ENCODE measurements around the gene LZTS3.
"Not testable (repeated sequence)": the region's sequence is repeated elsewhere in the genome, so short reads cannot be mapped to it uniquely, and the experiment has no call there.

The LZTS3 gene

DNA sequence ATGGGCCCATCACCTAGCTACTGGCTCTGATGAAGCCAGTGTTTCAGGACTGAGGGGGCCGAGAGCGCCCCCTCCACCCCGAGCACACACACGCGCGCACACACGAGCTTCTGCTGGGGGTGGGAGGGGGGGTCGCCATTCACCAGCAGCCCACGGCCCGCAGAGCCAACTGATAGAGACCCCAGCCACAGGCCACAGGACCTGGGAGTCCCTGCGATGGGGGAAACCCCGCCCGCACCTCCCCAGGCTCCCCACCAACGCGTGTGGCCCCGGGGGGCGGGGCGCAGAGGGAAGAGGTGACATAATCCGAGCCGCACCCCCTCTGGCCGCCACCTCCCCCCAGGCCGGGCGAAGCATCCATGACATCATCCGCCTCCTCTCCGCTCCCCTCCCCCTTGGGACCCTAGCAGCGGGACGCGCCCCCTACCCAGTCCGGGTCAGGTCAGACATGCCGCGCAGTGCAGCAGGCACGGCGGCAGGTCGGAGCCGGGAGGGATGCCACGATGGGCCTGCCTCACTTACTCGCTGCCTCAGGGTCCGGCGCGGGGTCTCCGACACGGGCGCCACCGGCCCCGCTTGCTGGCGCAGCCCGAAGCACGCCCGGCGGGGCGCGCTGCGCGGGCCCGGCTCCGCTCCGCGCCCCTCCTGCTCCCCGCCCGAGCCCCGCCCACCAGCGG is at the start of gene LZTS3:
Gene LZTS3, minus strand, starts transcription at position 617 of the 677 bp plus-strand sequence. CDS start 6,386 bp downstream, outside the sequence.
- DNase-seq (ENCODE audit: low read depth in 2 of 2): peak; percentile 77 to 78

DNA sequence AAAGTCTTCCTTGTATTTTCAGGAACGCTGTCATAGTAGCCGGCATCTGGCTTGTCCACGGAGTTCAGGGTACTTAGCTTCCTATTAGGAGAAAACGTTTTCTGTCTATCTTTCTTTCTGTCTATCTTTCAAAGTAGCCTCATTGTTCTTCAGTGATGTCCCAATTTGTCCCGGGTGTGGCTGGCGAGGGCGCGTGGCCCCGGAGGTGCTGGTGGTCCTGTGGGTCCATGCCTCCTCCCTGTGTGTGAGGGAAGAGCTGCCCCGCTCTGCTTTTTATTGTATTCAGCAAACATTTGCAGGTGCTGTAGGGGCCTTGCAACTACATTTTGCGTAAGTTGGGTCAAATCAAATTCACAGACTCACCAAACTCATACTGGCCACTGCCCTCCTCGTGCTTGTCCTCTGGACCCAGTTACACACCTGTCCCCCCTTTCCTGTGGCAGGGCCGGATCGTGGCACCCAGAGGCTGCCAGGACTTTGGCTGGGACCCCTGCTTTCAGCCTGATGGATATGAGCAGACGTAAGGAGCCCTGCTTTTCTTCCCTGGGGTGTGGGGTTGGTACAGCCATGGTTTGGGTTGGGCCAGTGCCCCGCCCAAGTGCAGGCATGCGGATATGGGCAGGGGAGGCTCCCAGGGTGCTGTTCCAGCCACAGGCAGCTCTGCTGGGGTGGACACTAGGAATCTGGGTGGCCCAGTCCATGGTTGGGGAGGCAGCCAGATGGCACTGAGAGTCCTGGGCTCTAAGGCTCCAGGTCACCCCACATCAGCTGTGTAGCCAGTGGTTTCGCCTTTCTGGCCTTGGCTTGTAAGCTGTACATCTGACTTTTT is 48.3 kb upstream of the LZTS3 start:
- no peak for DNase-seq (ENCODE audit: low read depth in 2 of 2)

GRCh38 chr20:3218307-3218988 is 45.1 kb upstream of the LZTS3 start:
- peak in 1 of 2 donors; percentile 33 for DNase-seq (ENCODE audit: low read depth in 2 of 2)

DNA sequence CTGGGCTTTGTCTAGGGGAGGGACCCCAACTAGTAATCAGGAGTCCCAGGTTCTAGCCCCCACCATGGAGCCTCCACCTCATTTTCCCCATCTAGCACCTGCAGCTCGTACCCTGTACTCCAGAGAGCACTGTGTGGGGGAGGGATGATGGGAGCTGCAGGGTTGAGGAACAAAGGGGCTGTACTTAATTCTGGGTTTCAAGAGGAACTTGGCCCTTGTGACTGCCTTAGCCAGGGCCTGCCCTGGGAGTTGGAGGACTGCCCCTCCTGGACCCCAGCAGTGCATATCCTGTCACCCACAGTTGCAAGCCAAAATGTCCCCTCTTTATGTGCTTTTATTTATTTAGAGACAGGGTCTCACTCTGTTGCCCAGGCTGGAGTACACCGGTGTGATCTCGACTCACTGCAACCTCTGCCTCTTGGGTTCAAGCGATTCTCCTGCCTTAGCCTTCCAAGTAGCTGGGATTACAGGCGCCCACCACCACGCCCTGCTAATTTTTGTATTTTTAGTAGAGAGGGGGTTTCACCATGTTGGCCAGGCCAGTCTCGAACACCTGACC is 42.1 kb upstream of the LZTS3 start:
- DNase-seq (ENCODE audit: low read depth in 2 of 2): not testable (repeated sequence)

DNA sequence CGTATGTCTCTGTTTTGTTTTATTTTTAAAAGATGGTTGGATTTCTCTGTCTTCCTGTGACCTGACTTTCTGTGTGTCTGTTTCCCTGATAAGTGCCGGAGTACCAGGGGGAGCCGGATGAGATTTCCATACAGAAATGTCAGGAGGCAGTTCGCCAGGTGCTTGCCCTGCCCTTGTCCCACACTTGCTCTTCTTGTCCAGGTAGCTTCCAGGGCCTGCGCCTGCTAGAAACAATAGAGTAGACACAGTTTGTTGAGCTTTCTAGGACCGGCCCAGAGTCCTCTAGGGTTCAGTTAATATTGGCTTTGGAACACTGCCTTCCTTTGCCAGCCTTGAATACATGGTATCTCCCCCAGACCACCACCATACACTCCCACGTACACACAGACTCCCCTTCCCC is 39.9 kb upstream of the LZTS3 start:
- DNase-seq (ENCODE audit: low read depth in 2 of 2): no peak

DNA sequence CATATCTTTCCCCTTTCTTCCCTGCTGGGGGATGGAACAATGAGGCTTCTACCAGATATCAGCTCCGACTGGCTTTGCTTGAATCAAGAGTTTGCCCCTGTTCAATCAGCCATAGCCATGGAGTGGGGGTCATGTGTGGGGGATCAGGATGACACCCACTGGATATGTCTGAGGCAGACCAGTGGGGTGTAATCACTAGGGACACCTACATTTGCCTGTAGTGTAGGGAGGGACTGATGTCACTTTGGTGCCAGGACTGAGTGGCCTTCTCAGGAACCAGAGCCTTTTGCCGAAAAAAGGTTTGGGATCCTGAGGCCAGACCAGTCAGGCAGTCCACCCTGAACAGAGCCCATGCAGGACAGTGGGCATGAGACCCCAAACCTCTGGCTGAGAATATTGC is 37.0 kb upstream of the LZTS3 start:
- DNase-seq (ENCODE audit: low read depth in 2 of 2): no peak

DNA sequence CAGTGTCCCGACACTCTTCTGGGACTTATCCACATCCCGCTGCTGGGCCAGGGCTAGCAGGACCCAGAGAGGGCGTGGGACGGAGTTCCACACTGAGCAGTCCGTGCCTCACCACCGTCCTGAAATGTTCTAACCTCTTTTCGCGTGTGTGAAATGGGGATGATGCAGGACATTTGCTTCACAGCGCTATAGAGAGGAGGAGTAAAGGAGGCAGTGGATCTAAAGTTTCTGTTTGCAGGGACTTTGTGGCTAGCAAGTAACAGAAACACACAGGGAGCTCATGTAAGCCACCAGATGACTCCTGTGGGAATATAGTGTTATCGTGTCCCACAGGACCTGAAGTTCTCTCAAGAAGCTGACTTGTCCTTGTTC is 36.6 kb upstream of the LZTS3 start:
- no peak for DNase-seq (ENCODE audit: low read depth in 2 of 2)

- peak in 1 of 2 donors; percentile 33 for DNase-seq (ENCODE audit: low read depth in 2 of 2)
Measured at GRCh38 chr20:3209257-3209945, 36.1 kb upstream of the LZTS3 start, which contains the start of gene ITPA. TSS of gene ITPA (plus strand) at chr20:3209498. CDS start at chr20:3209552, 54 bp downstream.

DNA sequence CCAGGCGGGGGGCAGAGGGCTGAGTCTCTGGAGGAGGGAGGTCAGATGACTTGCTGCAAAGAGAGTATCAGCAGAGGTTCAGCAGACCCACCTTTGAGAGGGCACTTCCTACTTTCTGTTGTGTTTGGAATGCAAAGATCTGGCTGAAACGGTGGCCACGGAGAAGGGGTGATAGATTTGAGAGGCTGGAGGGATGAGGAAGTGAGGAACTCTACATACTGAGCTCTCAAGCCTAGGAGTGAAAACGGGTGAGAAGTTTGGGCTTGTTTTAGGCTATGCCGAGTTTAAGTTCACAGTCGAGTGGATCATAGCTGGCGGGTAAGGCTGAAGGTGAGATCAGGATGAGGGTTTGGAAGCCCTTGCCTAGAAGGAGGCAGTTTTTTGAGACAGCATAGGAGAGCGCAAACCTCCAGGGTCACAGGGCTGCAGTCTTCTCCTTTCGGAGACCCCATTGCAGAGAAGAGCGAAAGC is 35.5 kb upstream of the LZTS3 start:
- DNase-seq (ENCODE audit: low read depth in 2 of 2): no peak

DNA sequence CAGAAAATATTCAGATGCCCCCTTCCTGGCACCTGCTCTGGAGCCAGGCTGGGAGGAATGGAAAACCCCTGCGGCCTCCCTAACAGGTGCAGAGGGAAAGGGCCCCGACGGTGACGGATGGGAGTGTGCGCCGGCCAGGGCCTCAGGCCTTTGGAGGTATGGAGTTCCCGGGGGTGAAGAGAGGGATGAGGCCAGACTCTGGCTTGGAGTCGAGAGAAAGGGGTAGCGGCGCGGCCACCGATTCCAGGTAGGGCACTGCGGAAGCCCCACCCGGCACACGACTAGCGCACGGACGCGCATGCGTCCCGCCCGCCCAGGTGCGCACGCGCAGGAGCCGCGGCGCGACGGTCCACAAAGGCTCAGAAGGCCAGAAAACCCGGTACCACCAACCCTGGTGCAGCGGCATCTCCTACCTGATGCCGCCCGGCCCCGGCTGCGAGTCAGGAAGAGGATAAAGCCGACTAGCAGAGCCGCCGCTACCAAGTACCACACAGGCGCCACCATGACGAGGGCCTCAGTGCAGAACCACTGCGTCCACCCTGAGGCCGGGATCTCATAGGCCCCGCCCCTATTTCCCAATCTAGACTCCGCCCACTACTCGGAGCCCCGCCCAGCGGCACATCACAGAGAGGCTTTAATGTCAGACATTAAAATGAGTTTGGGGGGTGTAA is 30.9 kb upstream of the LZTS3 start, which contains the start of gene DDRGK1:
Gene DDRGK1, minus strand, starts transcription at position 559 of the 671 bp plus-strand sequence. Its CDS starts 55 bp downstream, at position 504.
- DNase-seq (ENCODE audit: low read depth in 2 of 2): peak; percentile 76 to 82

DNA sequence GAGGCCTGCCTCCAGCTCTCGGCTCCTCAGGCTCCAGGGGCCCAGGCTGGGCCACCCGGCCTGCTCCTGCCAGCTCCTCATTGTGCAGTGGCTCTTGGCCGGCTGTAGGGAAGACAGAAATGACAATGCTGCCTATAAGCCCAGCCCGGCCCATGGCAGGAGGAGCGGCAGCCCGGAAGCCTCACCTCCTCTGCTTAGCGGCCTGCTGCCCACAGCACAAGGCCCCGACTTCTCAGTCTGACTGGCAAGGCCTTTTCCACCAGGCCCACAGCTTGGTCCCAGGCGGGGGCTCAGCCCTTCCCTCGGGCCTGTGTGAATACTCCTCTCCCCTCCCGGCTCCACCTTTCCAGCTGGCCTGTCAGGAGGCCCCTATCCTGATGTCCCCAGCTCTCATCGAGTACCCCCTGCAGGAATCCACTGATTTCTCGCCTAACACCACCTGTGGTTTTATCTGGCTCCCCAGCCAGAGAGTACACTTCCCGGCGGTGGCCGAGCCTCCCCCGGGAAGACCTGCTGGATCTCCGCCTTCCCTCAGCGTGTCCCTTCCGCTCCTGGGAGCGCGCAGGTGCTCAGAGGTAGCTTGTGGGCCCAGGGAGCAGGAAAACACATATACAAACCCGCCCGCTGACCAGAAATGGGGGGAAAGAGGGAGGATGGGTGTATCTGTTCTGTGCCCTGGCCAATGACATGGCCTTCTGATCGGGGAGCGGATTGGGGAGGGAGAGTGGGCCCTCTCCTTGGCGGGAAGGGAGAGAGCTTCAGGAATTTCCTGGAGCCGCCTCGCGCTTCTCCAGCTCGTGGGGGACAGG is 30.2 kb upstream of the LZTS3 start:
- DNase-seq (ENCODE audit: low read depth in 2 of 2): no peak

GRCh38 chr20:3202965-3203314 is 29.6 kb upstream of the LZTS3 start:
- no peak for DNase-seq (ENCODE audit: low read depth in 2 of 2)

- DNase-seq (ENCODE audit: low read depth in 2 of 2): no peak
Measured at GRCh38 chr20:3199976-3200755, 26.8 kb upstream of the LZTS3 start.

DNA sequence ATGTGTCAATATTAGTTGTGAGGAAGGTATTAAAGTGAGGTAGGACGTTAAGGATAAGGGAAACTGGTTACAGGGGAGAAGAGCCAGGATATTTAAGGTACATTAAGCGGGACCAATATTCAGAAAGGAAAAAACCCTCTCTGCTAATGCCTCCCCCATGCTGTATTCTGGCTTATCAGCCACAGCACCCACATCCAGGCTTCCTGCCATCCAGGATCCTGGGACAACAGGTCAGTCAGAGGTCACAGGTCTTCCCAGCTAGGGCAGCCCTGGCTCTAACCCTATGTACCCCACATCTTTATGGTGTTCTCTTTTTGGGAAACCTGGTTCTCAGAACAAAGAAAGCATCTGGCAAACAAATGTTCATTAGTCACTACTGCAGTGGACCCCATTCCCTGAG is 25.9 kb upstream of the LZTS3 start:
- no peak for DNase-seq (ENCODE audit: low read depth in 2 of 2)

DNA sequence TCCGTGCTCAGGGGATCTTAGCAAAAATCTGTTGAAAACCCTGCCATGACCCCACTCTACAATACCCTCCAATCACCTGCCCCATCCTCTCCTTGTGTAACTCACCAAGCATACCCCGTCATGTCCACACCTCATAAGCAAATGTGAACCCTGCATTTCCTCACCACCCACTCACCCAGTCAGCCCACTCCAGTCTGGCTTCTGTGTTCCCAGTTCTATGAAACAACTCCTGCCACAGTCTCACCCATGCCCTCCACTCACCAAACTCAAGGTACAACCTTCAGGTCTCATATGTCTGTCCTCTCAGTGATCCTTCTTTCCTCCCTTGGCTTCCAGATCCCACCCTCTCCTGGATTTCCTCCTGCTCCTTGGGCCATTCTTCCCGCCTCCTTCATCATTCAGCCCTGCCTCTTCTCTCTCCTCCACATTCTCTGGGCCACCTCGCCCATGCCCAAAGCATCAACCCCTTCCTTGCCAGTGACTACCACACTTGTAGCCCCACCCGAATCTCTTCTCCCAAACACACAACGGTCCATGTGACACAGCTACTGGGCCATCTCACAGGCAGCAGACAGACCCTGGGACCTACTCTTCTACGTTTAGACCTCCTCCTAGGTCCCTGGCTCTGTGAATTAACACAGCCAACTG is 22.4 kb upstream of the LZTS3 start:
- no peak for DNase-seq (ENCODE audit: low read depth in 2 of 2)

DNA sequence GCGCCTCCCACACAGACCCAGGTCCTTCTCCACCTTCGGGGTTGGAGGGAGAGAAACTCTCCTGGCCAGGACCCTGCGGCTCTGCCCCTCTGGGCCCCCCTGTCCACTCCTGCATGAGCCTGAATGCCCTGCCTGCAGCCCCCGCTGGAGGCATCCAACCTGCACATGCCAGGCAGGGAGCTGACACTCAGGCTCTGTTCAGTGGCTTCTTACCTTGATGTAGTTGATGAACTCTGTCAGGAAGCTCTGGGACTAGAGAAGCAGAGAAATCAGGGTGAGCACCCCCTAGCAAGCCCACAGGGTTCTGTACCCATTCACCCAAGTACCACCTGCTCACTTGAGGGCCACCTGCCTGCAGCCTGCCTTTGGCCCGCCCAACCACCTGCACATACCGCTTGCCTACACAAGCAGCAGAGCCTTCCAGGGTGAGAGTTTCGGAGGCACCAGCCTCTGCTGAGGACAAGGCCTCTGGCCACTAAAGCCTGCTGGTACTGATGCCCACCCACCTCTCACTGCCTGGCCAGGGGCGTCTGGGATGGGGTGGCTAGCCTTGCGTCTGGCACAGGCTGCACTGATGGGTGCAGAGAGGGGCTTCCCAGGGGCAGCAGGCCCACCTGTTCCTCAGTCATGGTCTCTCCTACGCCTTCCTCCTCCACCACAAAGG is 21.4 kb upstream of the LZTS3 start:
- DNase-seq (ENCODE audit: low read depth in 2 of 2): no peak

DNA sequence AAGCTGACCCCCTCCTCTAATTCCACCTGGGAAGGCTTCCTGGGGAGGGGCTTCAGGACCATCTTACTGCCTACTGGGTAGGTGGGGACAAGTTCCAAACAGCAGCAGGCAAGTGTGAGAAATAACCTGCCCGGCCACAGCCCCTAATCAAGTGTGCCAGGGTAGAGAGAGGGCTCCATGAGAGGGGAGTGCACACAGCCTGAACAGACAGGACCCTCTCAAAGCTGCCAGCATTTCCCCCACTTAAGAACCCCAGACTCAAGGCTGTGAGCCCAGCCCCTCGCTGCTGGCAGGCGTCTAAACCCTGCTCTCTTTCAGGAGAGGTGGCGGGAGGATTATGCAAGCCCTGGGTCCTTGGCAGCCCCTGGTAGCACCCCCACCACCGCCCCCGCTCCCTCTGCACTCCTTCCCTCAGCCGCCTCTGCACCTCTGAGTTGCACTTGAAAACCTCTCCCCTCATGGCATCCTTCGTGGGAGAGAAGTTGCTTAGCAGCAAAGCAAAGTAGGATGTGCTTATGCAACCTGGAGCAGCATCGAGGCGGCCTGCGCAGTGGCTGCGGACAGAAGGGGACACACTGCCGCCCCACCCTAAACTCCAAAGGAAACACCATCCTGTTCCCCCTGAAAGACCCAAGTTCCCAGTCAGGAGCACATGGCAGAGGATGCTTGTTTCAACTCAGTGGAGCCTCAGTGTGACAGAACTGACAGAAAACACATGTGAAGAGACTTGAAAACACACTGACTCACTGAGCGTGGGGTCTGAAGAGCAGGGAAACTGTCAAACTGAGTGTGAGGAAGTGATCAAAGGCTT is 20.7 kb upstream of the LZTS3 start:
- no peak for DNase-seq (ENCODE audit: low read depth in 2 of 2)

All from stimulated activated CD8-positive, alpha-beta memory T cell treated with anti-CD3 and anti-CD28 coated beads, Interleukin-15, amount 100 ng/mL, for 4 hours (primary cell).